ENCODE measurements around the gene RPE65.
A peak's percentile ranks its signal among the peaks of the same experiment; 100 is the strongest.
"Not testable (repeated sequence)": the region's sequence is repeated elsewhere in the genome, so short reads cannot be mapped to it uniquely, and the experiment has no call there.

The RPE65 gene

GRCh38 chr1:68448365-68448764 is 1.4 kb downstream of the RPE65 start:
- no peak for DNase-seq

DNA sequence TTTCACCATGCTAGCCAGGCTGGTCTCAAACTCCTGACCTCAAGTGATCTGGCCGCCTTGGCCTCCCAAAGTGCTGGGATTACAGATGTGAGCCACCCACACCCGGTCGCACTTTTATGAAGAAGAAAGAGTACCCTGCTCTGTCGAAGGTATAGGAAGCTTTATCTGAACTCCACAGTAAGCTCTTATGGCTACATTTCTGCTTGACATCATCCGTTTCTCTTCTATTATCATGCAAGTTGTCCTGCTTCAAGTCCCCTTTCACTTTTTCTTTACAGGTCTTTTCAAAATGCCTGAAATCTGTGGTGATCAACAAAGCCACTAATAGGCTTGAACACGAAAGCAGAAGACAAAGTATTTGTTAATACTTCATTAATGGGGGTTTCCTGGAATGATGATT is 4.0 kb downstream of the RPE65 start:
- DNase-seq = no peak

- DNase-seq = no peak
Observed at GRCh38 chr1:68442822-68443556, 6.8 kb downstream of the RPE65 start.

- no peak for DNase-seq
Observed at GRCh38 chr1:68442006-68442405, 7.7 kb downstream of the RPE65 start.

DNA sequence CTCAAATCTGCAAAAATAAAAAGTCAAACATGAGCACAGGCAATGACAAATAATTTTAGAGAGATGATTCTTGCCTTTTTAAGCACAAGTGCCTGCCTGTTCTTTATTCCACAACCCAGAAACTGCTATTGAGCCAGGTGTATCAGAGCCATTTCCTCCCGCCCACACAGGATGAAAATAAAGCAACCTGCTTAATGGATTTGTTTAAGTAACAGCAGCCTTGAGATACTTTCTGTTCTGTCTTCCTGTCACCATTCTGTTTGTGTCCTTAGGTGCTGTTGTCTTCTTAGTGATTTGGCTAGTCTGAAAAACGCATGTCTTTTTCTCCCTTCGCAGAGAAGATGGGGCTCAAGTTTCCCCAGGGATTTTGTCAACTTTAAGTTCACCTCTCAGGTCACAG is 11.4 kb downstream of the RPE65 start:
- no peak for DNase-seq

GRCh38 chr1:68433395-68433794 is 16.4 kb downstream of the RPE65 start:
- DNase-seq = no peak

- DNase-seq = no peak
Observed at GRCh38 chr1:68431076-68431475, 18.7 kb downstream of the RPE65 start.

- DNase-seq = no peak
Observed at GRCh38 chr1:68429233-68429808, 20.4 kb downstream of the RPE65 start.

DNA sequence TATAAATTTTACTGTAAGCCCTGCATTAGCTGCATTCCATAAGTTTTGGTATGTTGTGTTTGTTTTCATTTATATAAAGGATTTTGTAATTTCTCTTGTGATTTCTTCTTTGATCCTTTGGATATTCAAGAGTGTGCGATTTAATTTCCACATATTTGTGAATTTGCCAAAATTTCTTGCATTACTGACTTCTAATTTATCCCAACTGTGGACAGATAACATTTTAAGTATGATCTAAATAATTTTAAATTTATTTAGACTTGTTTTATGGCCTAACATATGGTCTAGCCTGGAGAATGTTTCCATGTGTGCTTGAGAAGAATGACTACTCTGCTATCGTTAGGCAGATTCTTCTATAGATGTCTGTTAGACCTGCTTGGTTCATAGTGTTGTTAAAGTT is 23.2 kb downstream of the RPE65 start:
- no peak for DNase-seq

- DNase-seq = no peak
Observed at GRCh38 chr1:68421350-68421749, 28.4 kb downstream of the RPE65 start.

DNA sequence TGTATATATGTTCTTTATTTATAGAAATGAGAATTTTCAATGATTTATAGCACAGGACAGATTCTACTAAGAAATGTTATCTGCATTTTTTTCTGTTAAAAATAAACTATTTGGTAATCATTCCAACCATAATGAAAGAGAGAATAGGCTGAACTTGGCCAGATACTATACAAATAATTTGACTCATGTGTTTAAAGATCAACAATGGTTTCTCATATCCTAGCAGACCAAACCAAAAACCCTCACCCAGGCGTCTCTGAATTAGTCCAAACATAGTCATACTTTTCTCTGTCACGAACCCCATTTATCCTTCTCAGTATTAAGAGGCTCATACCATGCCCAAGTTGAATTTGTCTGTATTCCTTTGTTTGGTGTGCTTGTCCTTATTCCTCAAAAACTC is 40.3 kb downstream of the RPE65 start:
- DNase-seq = no peak

- no peak for DNase-seq
Observed at GRCh38 chr1:68401506-68401905, 48.2 kb downstream of the RPE65 start.

- DNase-seq = not testable (repeated sequence)
Observed at GRCh38 chr1:68395575-68395974, 54.2 kb downstream of the RPE65 start.

DNA sequence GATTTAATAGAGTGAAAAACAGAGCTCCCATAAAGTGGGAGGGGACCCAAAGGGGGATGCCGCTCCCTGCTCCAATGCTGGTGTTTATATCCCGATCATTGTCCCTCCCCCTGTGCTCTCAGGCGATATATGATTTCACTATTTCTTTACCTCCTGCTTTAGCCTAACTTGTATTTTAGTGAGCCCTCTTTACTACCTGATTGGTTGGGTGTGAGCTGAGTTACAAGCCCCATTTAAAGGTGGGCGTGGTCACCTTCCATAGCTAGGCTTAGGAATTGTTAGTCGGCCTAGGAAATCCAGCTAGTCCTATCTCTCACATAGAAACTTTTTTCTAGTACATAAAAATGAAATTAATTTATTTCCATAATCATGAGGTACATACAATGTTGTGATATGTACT is 57.3 kb downstream of the RPE65 start:
- not testable (repeated sequence) for DNase-seq

DNA sequence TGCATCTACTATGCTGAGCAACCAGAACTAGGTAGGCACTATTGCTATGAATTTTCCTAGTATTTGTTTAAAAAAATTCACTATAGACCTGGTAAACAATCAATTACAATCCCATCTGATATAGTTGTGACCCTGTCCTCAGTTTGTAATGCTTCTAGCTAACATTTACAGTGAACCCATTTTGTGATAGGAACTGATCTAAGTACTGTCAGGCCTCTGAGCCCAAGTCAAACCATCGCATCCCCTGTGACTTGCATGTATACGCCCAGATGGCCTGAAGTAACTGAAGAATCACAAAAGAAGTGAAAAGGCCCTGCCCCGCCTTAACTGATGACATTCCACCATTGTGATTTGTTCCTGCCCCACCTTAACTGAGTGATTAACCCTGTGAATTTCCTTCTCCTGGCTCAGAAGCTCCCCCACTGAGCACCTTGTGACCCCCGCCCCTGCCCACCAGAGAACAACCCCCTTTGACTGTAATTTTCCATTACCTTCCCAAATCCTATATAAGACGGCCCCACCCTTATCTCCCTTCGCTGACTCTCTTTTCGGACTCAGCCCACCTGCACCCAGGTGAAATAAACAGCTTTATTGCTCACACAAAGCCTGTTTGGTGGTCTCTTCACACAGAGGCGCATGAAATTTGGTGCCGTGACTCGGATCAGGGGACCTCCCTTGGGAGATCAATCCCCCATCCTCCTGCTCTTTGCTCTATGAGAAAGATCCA is 63.8 kb downstream of the RPE65 start:
- DNase-seq = not testable (repeated sequence)

- DNase-seq = no peak
Observed at GRCh38 chr1:68384872-68385411, 64.8 kb downstream of the RPE65 start.

DNA sequence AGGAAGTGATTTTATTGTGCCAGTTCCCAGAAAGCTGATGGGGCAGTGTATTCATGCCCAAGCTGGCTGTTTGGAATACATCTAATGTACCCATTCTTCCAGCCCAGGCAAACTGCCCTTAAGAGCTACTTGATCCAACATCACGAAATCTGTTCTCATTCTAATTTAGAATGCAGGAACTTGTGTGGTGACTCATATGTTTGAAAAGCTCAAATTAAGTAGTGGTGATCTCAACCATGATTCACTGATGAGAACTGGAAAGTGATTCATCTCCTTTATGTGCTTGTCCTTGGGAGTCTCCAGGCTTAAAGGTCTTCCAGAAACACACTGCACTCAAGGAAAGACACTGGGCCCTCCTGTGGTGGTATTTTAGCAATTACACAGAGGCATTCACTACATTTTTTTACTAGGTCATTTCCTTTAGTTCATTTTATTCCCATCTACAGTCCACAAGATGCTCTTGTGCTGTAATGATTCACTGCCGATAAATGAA is 65.4 kb downstream of the RPE65 start:
- peak; percentile 13 for DNase-seq

GRCh38 chr1:68383092-68383491 is 66.7 kb downstream of the RPE65 start:
- DNase-seq = no peak

GRCh38 chr1:68379085-68379478 is 70.7 kb downstream of the RPE65 start:
- DNase-seq = no peak
